Measurements from ENCODE around the gene KBTBD4. TPM values are rescaled to one million over a fixed set of nuclear protein-coding genes. Genes with fewer than 3 reads are reported as not detected.

KBTBD4 gene
- total RNA-seq, 1 donor from 2014 or later, result 15.4 TPM

GRCh38 chr11:47606731-47607130 lies 28.0 kb upstream of the KBTBD4 start:
- no peaks in the 10 kb centered on the region for H3K9me3 Mint-ChIP-seq
- H3K36me3 Mint-ChIP-seq (ENCODE audit: low read depth), result peaks cover 4% of the 10 kb centered on the region
- no peak overlapping the region for H3K4me3 Mint-ChIP-seq
- no peaks in the 10 kb centered on the region for H3K27me3 Mint-ChIP-seq (ENCODE audit: low read depth)
- no peak for DNase-seq (ENCODE audit: low read depth, low spot score)
- no peak for TF ChIP-seq CTCF (conservative IDR thresholded peaks at IDR 0.05)
- H3K27ac Mint-ChIP-seq (ENCODE audit: unreplicated experiment), result no peak overlapping the region
- peaks cover 5% of the 10 kb centered on the region for H3K4me1 Mint-ChIP-seq

GRCh38 chr11:47605921-47606320 lies 27.2 kb upstream of the KBTBD4 start:
- TF ChIP-seq CTCF (conservative IDR thresholded peaks at IDR 0.05), result no peak
- no peak overlapping the region for H3K27ac Mint-ChIP-seq (ENCODE audit: unreplicated experiment)
- H3K4me3 Mint-ChIP-seq, result no peak overlapping the region
- DNase-seq (ENCODE audit: low read depth, low spot score), result no peak
- H3K9me3 Mint-ChIP-seq, result no peaks in the 10 kb centered on the region
- H3K27me3 Mint-ChIP-seq (ENCODE audit: low read depth), result no peaks in the 10 kb centered on the region
- H3K36me3 Mint-ChIP-seq (ENCODE audit: low read depth), result peaks cover 4% of the 10 kb centered on the region
- peaks cover 5% of the 10 kb centered on the region for H3K4me1 Mint-ChIP-seq

- H3K27me3 Mint-ChIP-seq (ENCODE audit: low read depth), result no peaks in the 10 kb centered on the region
- no peak overlapping the region for H3K4me3 Mint-ChIP-seq
- H3K4me1 Mint-ChIP-seq, result peaks cover 5% of the 10 kb centered on the region
- H3K9me3 Mint-ChIP-seq, result no peaks in the 10 kb centered on the region
- no peak for TF ChIP-seq CTCF (conservative IDR thresholded peaks at IDR 0.05)
- DNase-seq (ENCODE audit: low read depth, low spot score), result no peak
- peaks cover 3% of the 10 kb centered on the region for H3K36me3 Mint-ChIP-seq (ENCODE audit: low read depth)
- H3K27ac Mint-ChIP-seq (ENCODE audit: unreplicated experiment), result no peak overlapping the region
Observed at GRCh38 chr11:47603295-47603694, 24.5 kb upstream of the KBTBD4 start.

GRCh38 chr11:47599902-47600301 lies 21.1 kb upstream of the KBTBD4 start:
- no peaks in the 10 kb centered on the region for H3K27me3 Mint-ChIP-seq (ENCODE audit: low read depth)
- no peak overlapping the region for H3K27ac Mint-ChIP-seq (ENCODE audit: unreplicated experiment)
- no peak for TF ChIP-seq CTCF (conservative IDR thresholded peaks at IDR 0.05)
- no peak for DNase-seq (ENCODE audit: low read depth, low spot score)
- H3K36me3 Mint-ChIP-seq (ENCODE audit: low read depth), result no peaks in the 10 kb centered on the region
- no peaks in the 10 kb centered on the region for H3K4me1 Mint-ChIP-seq
- H3K9me3 Mint-ChIP-seq, result no peaks in the 10 kb centered on the region
- H3K4me3 Mint-ChIP-seq, result no peak overlapping the region

- peaks cover 14% of the 10 kb centered on the region for H3K27me3 Mint-ChIP-seq (ENCODE audit: low read depth)
- TF ChIP-seq CTCF (conservative IDR thresholded peaks at IDR 0.05), result no peak
- H3K4me1 Mint-ChIP-seq, result peaks cover 31% of the 10 kb centered on the region
Observed at GRCh38 chr11:47595967-47596366, 17.2 kb upstream of the KBTBD4 start.

GRCh38 chr11:47595029-47595428 lies 16.3 kb upstream of the KBTBD4 start:
- DNase-seq (ENCODE audit: low read depth, low spot score), result no peak
- Mint-ChIP-seq H3K9me3 (no peaks in the 10 kb centered on the region), H3K36me3 (ENCODE audit: low read depth) (no peaks in the 10 kb centered on the region), H3K4me3 (peak overlapping the region; percentile 83), H3K27me3 (ENCODE audit: low read depth) (peaks cover 14% of the 10 kb centered on the region), H3K27ac (ENCODE audit: unreplicated experiment) (no peak overlapping the region), H3K4me1 (peaks cover 31% of the 10 kb centered on the region)
- no peak for TF ChIP-seq CTCF (conservative IDR thresholded peaks at IDR 0.05)

More at GRCh38 chr11:47595967-47596366, 17.2 kb upstream of the KBTBD4 start:
- Mint-ChIP-seq H3K27ac (ENCODE audit: unreplicated experiment) (peak overlapping the region; percentile 15), H3K4me3 (peak overlapping the region; percentile 64), H3K9me3 (no peaks in the 10 kb centered on the region), H3K36me3 (ENCODE audit: low read depth) (no peaks in the 10 kb centered on the region)
- DNase-seq (ENCODE audit: low read depth, low spot score), result no peak
